WI38 (cell line): ENCODE measurements around the gene ANGPTL4.
"Not testable (repeated sequence)": the region's sequence is repeated elsewhere in the genome, so short reads cannot be mapped to it uniquely, and the experiment has no call there.

Source experiments
- H3K4me3 ChIP-seq: 2 replicates; pipeline ENCODE4 v1.5.1; 2011; ENCODE audit warnings: low read depth, mild to moderate bottlenecking, control low read depth, low read length
- TF ChIP-seq, protein P1 (sequence below): IDR thresholded peaks from 2 replicates; pipeline ENCODE4 v1.5.1; 2012; ENCODE audit warnings: low read depth, mild to moderate bottlenecking, control low read depth, low read length

Gene ANGPTL4

DNA sequence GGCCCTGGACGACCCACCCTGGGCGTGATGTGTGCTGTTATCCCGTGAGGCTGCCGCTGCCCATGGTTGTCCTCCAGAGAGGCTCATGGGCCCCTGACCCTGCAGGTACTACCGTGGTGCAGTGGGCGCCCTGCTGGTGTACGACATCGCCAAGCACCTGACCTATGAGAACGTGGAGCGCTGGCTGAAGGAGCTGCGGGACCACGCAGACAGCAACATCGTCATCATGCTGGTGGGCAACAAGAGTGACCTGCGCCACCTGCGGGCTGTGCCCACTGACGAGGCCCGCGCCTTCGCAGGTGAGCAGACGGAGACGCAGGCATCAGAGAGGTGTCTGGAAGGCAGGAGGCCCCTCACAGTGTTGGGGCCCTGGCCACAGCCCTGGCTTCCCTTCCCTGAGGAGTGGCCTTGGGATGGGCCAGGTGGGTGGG, 38.0 kb downstream of the ANGPTL4 start:
- H3K4me3 ChIP-seq: no peak overlapping the region
- TF ChIP-seq, protein P1, sequence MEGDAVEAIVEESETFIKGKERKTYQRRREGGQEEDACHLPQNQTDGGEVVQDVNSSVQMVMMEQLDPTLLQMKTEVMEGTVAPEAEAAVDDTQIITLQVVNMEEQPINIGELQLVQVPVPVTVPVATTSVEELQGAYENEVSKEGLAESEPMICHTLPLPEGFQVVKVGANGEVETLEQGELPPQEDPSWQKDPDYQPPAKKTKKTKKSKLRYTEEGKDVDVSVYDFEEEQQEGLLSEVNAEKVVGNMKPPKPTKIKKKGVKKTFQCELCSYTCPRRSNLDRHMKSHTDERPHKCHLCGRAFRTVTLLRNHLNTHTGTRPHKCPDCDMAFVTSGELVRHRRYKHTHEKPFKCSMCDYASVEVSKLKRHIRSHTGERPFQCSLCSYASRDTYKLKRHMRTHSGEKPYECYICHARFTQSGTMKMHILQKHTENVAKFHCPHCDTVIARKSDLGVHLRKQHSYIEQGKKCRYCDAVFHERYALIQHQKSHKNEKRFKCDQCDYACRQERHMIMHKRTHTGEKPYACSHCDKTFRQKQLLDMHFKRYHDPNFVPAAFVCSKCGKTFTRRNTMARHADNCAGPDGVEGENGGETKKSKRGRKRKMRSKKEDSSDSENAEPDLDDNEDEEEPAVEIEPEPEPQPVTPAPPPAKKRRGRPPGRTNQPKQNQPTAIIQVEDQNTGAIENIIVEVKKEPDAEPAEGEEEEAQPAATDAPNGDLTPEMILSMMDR: no peak

DNA sequence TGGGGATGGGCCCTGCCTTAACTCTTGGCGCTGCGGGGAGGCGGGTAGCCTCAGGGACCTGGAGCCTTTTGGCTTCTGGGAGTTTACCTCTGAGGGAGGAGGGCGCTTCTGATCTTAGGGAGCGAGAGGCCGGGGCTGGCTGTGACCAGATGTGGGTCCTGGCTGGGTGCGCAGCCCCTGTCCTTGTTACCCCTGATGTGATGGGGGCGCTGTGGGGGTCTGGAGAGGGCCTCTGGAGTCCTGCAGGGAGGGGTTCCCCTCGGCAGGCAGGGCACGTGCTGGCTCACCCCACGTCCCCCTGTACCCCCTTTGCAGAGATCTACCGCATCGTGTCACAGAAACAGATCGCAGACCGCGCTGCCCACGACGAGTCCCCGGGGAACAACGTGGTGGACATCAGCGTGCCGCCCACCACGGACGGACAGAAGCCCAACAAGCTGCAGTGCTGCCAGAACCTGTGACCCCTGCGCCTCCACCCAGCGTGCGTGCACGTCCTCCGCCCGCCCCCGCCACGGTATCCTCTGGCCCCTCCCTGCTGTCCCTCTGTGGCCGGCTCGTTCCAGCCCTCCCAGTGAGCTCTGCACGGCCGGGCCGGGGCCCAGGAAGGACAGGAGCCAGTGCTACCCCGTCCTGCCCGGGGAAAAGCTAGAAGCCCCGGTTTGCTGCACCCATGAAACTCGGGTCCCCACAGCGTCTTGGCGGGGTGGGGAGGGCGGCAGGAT, 39.3 kb downstream of the ANGPTL4 start:
- no peak overlapping the region for H3K4me3 ChIP-seq
- TF ChIP-seq, protein P1: no peak

DNA sequence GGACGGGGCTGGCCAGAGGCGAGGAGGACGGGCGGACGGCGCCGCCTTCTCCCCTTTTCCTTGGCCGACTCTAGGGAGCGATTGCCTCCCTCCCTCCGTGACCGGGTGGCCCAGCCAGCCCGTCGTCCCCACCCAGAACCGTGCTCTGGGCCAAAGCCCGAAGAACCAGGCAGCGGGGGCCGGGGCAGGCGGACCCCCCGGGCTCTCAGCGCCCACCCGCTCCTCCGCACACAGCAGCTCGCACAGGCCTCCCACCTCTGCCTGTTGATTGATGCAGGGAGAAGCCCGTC, 39.8 kb downstream of the ANGPTL4 start:
- TF ChIP-seq, protein P1: no peak
- H3K4me3 ChIP-seq: no peak overlapping the region

DNA sequence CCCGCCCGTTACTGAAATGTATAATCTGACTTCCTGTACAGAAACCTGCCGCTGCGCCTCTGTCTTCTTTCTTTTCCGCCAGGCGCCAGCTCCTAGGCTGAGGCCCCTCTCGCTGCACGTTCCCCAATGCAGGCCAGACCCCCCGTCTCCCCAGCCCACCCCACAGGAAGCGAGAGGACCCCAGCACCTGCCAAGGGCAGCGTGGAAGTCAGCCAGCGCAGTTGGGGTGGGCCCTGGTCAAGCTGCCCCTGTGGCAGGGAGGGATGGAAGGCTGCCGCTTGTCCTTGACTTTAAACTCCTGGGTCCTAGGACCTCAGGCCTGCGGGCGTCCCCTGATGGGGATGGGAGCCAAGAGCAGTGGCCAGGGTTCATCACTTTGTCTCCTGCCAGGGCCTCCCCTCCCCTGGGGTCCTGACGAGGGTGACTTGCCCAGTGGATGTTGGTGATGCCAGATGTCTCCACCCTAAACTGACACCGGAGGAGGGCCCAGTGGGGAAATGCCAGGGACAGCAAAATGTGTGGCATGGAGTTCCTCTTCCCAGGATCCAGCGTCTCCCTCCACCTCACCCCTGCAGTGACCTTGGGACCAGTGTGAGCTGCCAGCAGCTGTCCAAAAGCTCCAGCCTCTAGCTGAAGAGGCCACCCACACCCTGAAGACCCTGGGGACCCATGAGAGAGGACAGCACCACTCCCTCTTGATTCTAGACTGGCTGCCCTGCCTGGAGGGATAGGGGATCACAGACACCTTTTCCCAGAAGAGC, 40.6 kb downstream of the ANGPTL4 start:
- no peak overlapping the region for H3K4me3 ChIP-seq
- TF ChIP-seq, protein P1: no peak

DNA sequence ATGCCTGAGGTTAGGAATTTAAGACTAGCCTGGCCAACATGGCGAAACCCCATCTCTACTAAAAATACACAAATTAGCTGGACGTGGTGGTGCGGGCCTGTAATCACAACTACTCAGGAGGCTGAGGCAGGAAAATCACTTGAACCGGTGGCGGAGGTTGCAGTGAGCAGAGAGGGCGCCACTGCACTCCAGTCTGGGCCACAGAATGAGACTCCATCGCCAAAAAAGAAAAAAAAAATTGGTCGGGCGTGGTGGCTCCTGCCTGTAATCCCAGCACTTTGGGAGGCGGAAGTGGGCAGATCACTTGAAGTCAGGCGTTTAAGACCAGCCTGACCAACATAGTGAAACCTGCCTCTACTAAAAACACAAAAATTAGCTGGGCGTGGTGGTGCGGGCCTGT, 46.8 kb downstream of the ANGPTL4 start:
- not testable (repeated sequence) for H3K4me3 ChIP-seq

DNA sequence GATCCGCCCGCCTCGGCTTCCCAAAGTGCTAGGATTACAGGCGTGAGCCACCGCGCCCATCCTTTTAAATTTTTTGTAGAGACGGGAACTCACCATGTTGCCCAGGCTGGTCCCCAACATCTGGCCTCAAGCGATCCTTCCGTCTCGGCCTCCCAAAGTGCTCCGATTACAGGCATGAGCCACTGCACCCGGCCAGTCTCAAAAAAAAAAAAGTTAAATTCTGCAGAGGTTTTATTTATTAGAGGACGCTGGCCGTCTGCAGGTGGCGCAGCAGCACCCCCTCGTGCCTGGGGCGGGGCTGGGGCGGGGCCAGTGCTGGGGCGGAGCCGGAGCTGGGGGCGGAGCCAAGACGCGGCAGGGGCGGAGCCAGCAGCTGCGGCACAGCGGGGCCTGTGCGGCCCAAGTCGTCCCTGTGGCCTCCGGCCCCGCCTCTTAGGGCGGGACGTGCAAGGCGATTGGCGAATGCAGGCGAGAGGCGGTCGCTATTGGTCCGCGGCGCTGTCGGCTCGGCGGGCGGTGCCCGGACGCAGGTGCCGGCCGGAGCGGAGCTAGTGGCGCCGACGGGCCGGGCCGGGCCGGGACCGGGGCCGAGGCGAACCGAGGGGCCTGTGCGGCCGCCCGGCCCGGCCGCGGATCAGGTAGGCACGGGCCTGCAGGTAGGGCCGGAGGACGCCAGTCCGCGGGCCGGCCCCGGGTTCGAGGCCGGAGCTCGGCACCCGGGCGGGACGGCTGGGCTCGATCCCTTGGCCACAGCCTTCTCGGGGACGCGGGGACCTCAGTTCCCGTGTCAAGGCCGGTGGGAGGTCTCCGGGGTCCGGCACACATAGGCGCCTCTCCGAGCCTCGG, 49.1 kb downstream of the ANGPTL4 start, which contains the start of gene MARCHF2:
Gene MARCHF2 (plus strand): TSS at position 523 of the 846 bp plus-strand sequence. CDS start 8,536 bp downstream, outside the sequence.
- H3K4me3 ChIP-seq: peak within 1 kb of the TSS; percentile 76
- TF ChIP-seq, protein P1: 0 out of 2 replicates have a peak, but pooled peaks have one; percentile 40

DNA sequence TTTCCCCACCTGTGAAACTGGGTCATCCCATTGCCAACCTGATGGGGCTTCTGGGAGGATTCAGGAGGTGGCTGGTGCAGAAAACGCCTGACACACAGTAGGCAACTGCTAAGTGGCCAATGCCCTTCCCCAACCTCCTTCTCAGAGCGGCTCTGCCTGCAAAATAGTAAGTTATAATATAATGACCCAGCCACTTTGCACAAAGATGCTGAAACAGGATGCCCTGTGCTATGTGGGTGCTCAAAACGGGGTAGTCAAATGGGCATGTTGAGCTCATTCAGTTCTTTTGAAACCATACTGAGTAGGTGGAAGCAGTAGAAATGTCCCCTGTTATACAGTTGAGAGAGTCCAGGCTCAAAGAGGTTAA, 49.7 kb downstream of the ANGPTL4 start:
- H3K4me3 ChIP-seq: peak overlapping the region; percentile 76
- TF ChIP-seq, protein P1: no peak
